GM18951 (cell line): Measurements from ENCODE around the gene EXOSC7.

ENCODE experiments used
- POLR2A ChIP-seq: IDR thresholded peaks from 4 replicates; pipeline ENCODE4 v1.6.1; 2011; ENCODE audit warnings: mild to moderate bottlenecking; ENCODE audit not compliant: insufficient read length, insufficient read depth; ENCODE audit errors: extremely low read depth
- in situ Hi-C: fragments of 300-500 bp; cut with MboI; formaldehyde crosslinking; loops from one replicate; pipeline ENCODE4 v1.12.0; 2022; ENCODE audit warnings: low sequenced_read_pairs, mixed read lengths, inconsistent platforms; ENCODE audit not compliant: unreplicated experiment

EXOSC7 gene

GRCh38 chr3:44992555-44993470 lies 16.8 kb downstream of the EXOSC7 start:
- in situ Hi-C loops = no loop called here
- TF ChIP-seq POLR2A = no peak

- TF ChIP-seq POLR2A = no peak
- in situ Hi-C loops = no loop called here
Observed at GRCh38 chr3:44993471-44994205, 17.6 kb downstream of the EXOSC7 start.

GRCh38 chr3:44995142-44995770 lies 19.2 kb downstream of the EXOSC7 start:
- in situ Hi-C loops = no loop called here

GRCh38 chr3:44996556-44996969 lies 20.5 kb downstream of the EXOSC7 start:
- TF ChIP-seq POLR2A = no peak
- in situ Hi-C loops = no loop called here

More at GRCh38 chr3:44995142-44995770, 19.2 kb downstream of the EXOSC7 start:
- TF ChIP-seq POLR2A = no peak

- no peak for TF ChIP-seq POLR2A
- in situ Hi-C loops = no loop called here
Observed at GRCh38 chr3:44999782-45000181, 23.7 kb downstream of the EXOSC7 start.

GRCh38 chr3:45000823-45001222 lies 24.8 kb downstream of the EXOSC7 start:
- in situ Hi-C loops = no loop called here
- TF ChIP-seq POLR2A = no peak

GRCh38 chr3:45001738-45002137 lies 25.7 kb downstream of the EXOSC7 start:
- TF ChIP-seq POLR2A = no peak

GRCh38 chr3:45002139-45002660 lies 26.2 kb downstream of the EXOSC7 start:
- in situ Hi-C loops = no loop called here
- no peak for TF ChIP-seq POLR2A

More at GRCh38 chr3:45001738-45002137, 25.7 kb downstream of the EXOSC7 start:
- in situ Hi-C loops = no loop called here

GRCh38 chr3:45002720-45003119 lies 26.7 kb downstream of the EXOSC7 start:
- TF ChIP-seq POLR2A = no peak
- in situ Hi-C loops = no loop called here

- no peak for TF ChIP-seq POLR2A
- in situ Hi-C loops = no loop called here
Observed at GRCh38 chr3:45003406-45003805, 27.4 kb downstream of the EXOSC7 start.

- in situ Hi-C loops = no loop called here
- TF ChIP-seq POLR2A = no peak
Observed at GRCh38 chr3:45003859-45004258, 27.8 kb downstream of the EXOSC7 start.

GRCh38 chr3:45007091-45007490 lies 31.0 kb downstream of the EXOSC7 start:
- no peak for TF ChIP-seq POLR2A
- in situ Hi-C loops = no loop called here

- in situ Hi-C loops = no loop called here
- TF ChIP-seq POLR2A = no peak
Observed at GRCh38 chr3:45008117-45008516, 32.1 kb downstream of the EXOSC7 start.
